AG04449 (cell line): ENCODE data around the gene SETBP1.

Source experiments
- CTCF ChIA-PET: fragments of 350-600 bp; formaldehyde crosslinking; extraction: SDS; loops from one replicate; lab custom pipeline; 2021; ENCODE audit warnings: antibody characterized with exemption; lab: Yijun Ruan, JAX
- POLR2A ChIA-PET: fragments of 400-600, 350-600 bp; formaldehyde crosslinking; extraction: SDS; loops from one replicate; lab custom pipeline; 2020; ENCODE audit warnings: antibody characterized with exemption, inconsistent platforms; lab: Yijun Ruan, JAX
- DNase-seq: peaks from one replicate; pipeline ENCODE4 v3.0.0-alpha.2; 2010; ENCODE audit warnings: low read depth, low spot score
- H3K4me3 ChIP-seq: 2 replicates; pipeline ENCODE4 v1.5.1; 2011; ENCODE audit warnings: low read depth, mild to moderate bottlenecking, control low read depth, low read length
- CTCF ChIP-seq: IDR thresholded peaks from one replicate; pipeline ENCODE4 v1.5.1; 2011; ENCODE audit warnings: mild to moderate bottlenecking, moderate library complexity, low read length, control low read depth, inconsistent platforms; ENCODE audit not compliant: insufficient read depth; ENCODE audit errors: missing control alignments

The SETBP1 gene

GRCh38 chr18:44870631-44871502 is 190.2 kb downstream of the SETBP1 start:
- no peak for DNase-seq
- no peak for TF ChIP-seq CTCF
- no peak overlapping the region for H3K4me3 ChIP-seq
- CTCF ChIA-PET, result no interaction called here
- POLR2A ChIA-PET, result no interaction called here

- no peak for DNase-seq
- CTCF ChIA-PET, result no interaction called here
- no peak for TF ChIP-seq CTCF
- POLR2A ChIA-PET, result no interaction called here
- no peak overlapping the region for H3K4me3 ChIP-seq
These were observed 191.1 kb downstream of the SETBP1 start for GRCh38 chr18:44871771-44872170.

GRCh38 chr18:44876024-44876423 is 195.3 kb downstream of the SETBP1 start:
- TF ChIP-seq CTCF, result no peak
- H3K4me3 ChIP-seq, result no peak overlapping the region
- POLR2A ChIA-PET, result no interaction called here
- CTCF ChIA-PET, result no interaction called here
- DNase-seq, result no peak

GRCh38 chr18:44876755-44877154 is 196.1 kb downstream of the SETBP1 start:
- no peak for TF ChIP-seq CTCF
- DNase-seq, result no peak
- ChIA-PET CTCF (no interaction called here), POLR2A (no interaction called here)
- no peak overlapping the region for H3K4me3 ChIP-seq

DNA sequence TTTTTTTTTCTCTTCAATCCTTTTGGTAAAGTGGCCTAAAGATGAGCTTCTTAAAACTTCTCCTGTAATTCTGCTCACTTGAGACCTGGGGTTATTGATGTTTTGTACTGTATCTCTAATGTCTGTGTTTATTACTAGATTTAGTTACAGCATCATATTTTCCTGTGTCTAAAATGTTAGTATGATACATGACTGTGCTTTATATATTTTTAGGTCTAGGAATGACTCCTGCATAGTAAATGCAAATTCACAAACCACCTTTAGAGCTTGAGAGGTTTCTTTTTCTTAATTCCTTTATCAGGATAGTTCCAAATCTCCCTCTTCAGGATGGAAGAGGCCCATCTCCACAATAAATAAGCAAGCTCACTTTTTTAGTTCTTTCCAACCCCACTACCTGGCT is 197.6 kb downstream of the SETBP1 start:
- POLR2A ChIA-PET, result no interaction called here
- TF ChIP-seq CTCF, result no peak
- no peak for DNase-seq
- H3K4me3 ChIP-seq, result no peak overlapping the region
- CTCF ChIA-PET, result no interaction called here

GRCh38 chr18:44880170-44880569 is 199.5 kb downstream of the SETBP1 start:
- H3K4me3 ChIP-seq, result no peak overlapping the region
- ChIA-PET CTCF (interaction anchor here (1.1 to 1.2 kb wide), 2 partner anchors 21 to 202 kb away, joined by 3 read pairs; no protein-coding TSS in a partner anchor), POLR2A (no interaction called here)
- no peak for DNase-seq
- no peak for TF ChIP-seq CTCF
